Thoracic aorta (tissue), 2 donors: ENCODE measurements around the gene GSTM4. TPM values are rescaled to one million over a fixed set of nuclear protein-coding genes. Genes with fewer than 3 reads are reported as not detected.

ENCODE experiments used
- ATAC-seq: fragments of 150-250 bp; one replicate; pipeline ENCODE4 v1.8.0; 2017; ENCODE audit warnings: low read depth; ENCODE audit not compliant: insufficient number of reproducible peaks, low FRiP score
- DNase-seq: peaks from one replicate; pipeline ENCODE4 v3.0.0-alpha.2; 2020; ENCODE audit warnings: low spot score
- H3K27ac ChIP-seq, 2 donors: fragments of 200-600 bp; sonication (generic); 1 replicate in 1 of 2; 2 replicates in 1 of 2; pipeline ENCODE4 v1.5.1; 2016; ENCODE audit warnings: mild to moderate bottlenecking in 2 of 2, moderate library complexity in 2 of 2
- H3K27me3 ChIP-seq: fragments of 200-600 bp; sonication (generic); replicated peaks from 2 replicates; pipeline ENCODE4 v1.6.0; 2016; ENCODE audit warnings: mild to moderate bottlenecking; ENCODE audit not compliant: insufficient read depth
- H3K36me3 ChIP-seq: fragments of 200-600 bp; sonication (generic); one replicate; pipeline ENCODE4 v1.5.1; 2016
- H3K4me1 ChIP-seq, 2 donors: fragments of 200-600 bp; sonication (generic); 1 replicate in 1 of 2; 2 replicates in 1 of 2; pipeline versions ENCODE4 v1.5.1 to v1.6.0; 2016; ENCODE audit warnings: low read depth in 2 of 2, mild to moderate bottlenecking in 1 of 2; ENCODE audit not compliant: control insufficient read depth in 1 of 2
- H3K4me3 ChIP-seq: fragments of 200-600 bp; sonication (generic); 2 replicates; pipeline ENCODE4 v1.5.1; 2016; ENCODE audit warnings: mild to moderate bottlenecking
- H3K9me3 ChIP-seq: fragments of 200-600 bp; sonication (generic); 2 replicates; pipeline ENCODE4 v1.5.1; 2016
- CTCF ChIP-seq: fragments of 200-600 bp; sonication (generic); IDR thresholded peaks from one replicate; pipeline ENCODE4 v1.5.1; 2019; ENCODE audit warnings: antibody characterized with exemption
- total RNA-seq, 2 donors: library from RNA; depleted of rRNA; stranded (reverse); fragments of >200 nt; gene quantifications; one replicate each; pipeline versions ENCODE4 v1.1.0 to v1.2.3, GENCODE V29; 2016

The GSTM4 gene
- total RNA-seq, 2 donors from 2014 or later, result 15.7 to 28.4 TPM

GRCh38 chr1:109641078-109641740 is 14.7 kb upstream of the GSTM4 start:
- no peak for DNase-seq
- Histone ChIP-seq H3K4me3 (no peak overlapping the region), H3K9me3 (no peaks in the 10 kb centered on the region), H3K27ac (no peak overlapping the region), H3K27me3 (no peaks in the 10 kb centered on the region), H3K4me1 (peaks cover 0 to 7% of the 10 kb centered on the region in 2 donors), H3K36me3 (no peaks in the 10 kb centered on the region)
- no peak for ATAC-seq
- TF ChIP-seq CTCF, result no peak

- no peaks in the 10 kb centered on the region for H3K27me3 ChIP-seq
- ATAC-seq (no peak), DNase-seq (no peak)
- H3K36me3 ChIP-seq, result no peaks in the 10 kb centered on the region
- H3K4me3 ChIP-seq, result no peak overlapping the region
- no peak for TF ChIP-seq CTCF
- H3K27ac ChIP-seq, result no peak overlapping the region
- H3K9me3 ChIP-seq, result no peaks in the 10 kb centered on the region
- peaks cover 0 to 3% of the 10 kb centered on the region in 2 donors for H3K4me1 ChIP-seq
Measured at GRCh38 chr1:109641861-109642260, 14.0 kb upstream of the GSTM4 start.

DNA sequence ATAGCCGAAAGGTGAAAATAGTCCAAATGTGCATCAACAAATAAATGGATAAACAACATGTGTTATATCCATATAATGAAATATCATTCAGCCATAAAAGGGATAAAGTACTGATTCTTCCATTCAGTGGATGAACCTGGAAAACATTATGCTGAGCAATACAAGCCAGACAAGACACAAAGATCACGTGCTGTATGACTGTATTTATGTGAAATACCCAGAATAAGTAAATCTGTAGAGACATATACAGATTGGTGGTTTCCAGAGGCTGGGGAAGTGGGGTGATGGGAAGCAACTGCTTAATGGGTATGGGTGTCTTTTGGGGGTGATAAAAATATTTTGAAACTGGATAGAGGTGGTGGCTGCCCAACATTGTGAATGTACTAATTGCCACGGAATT is 13.3 kb upstream of the GSTM4 start:
- Histone ChIP-seq H3K27me3 (no peaks in the 10 kb centered on the region), H3K27ac (no peak overlapping the region), H3K4me3 (no peak overlapping the region), H3K4me1 (peaks cover 0 to 3% of the 10 kb centered on the region in 2 donors), H3K9me3 (no peaks in the 10 kb centered on the region), H3K36me3 (no peaks in the 10 kb centered on the region)
- ATAC-seq, result no peak
- TF ChIP-seq CTCF, result no peak
- DNase-seq, result no peak

- no peaks in the 10 kb centered on the region for H3K27me3 ChIP-seq
- ATAC-seq (no peak), DNase-seq (no peak)
- H3K9me3 ChIP-seq, result no peaks in the 10 kb centered on the region
- no peak overlapping the region for H3K27ac ChIP-seq
- no peaks in the 10 kb centered on the region for H3K36me3 ChIP-seq
- H3K4me1 ChIP-seq, result peaks cover 0 to 3% of the 10 kb centered on the region in 2 donors
- peak; percentile 80 for TF ChIP-seq CTCF
- no peak overlapping the region for H3K4me3 ChIP-seq
Measured at GRCh38 chr1:109643385-109644230, 12.3 kb upstream of the GSTM4 start.

DNA sequence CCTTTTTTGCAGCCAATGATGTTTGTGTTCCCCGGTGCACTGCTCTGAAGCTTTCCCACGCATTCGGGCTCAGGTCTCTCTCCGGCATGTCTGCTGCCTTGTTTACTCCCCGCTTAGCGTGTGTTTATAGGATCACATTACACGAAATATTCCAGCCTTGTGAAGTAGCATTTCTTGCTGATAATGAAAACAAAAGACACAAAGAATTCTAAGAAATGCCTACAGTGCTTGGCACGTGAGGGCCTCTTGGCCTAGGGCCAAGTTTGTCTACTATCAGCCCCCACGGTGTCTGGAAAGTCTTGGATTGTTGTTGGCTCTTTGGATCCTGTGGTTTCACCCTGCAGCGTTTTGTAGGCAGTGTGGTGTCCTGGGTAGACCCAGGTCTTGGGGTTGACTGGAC is 11.2 kb upstream of the GSTM4 start:
- no peak for ATAC-seq
- no peak for DNase-seq
- Histone ChIP-seq H3K4me1 (peaks cover 0 to 3% of the 10 kb centered on the region in 2 donors), H3K4me3 (no peak overlapping the region), H3K36me3 (no peaks in the 10 kb centered on the region), H3K27me3 (no peaks in the 10 kb centered on the region), H3K9me3 (no peaks in the 10 kb centered on the region), H3K27ac (no peak overlapping the region)
- TF ChIP-seq CTCF, result no peak
